ENCODE measurements around the gene NEK1.

DNA sequence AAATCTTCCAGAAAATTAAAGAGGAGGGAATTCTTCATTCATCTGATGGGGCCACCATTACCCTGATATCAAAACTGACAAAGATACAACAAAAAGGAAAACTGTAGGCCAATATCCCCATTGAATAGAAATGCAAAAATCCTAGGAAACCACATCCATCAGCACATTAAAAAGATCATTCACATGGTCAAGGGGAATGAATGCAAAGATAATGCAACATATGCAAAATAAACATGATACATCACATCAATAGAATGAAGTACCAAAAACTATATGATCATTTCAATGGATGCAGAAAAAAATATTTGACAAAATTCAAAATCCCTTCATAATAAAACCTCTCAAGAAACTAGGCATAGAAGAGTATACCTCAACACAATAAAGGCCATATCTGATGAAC lies 232.7 kb downstream of the NEK1 start:
- TF ChIP-seq, protein P1, sequence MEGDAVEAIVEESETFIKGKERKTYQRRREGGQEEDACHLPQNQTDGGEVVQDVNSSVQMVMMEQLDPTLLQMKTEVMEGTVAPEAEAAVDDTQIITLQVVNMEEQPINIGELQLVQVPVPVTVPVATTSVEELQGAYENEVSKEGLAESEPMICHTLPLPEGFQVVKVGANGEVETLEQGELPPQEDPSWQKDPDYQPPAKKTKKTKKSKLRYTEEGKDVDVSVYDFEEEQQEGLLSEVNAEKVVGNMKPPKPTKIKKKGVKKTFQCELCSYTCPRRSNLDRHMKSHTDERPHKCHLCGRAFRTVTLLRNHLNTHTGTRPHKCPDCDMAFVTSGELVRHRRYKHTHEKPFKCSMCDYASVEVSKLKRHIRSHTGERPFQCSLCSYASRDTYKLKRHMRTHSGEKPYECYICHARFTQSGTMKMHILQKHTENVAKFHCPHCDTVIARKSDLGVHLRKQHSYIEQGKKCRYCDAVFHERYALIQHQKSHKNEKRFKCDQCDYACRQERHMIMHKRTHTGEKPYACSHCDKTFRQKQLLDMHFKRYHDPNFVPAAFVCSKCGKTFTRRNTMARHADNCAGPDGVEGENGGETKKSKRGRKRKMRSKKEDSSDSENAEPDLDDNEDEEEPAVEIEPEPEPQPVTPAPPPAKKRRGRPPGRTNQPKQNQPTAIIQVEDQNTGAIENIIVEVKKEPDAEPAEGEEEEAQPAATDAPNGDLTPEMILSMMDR (conservative IDR thresholded peaks at IDR 0.05; ENCODE audit: low read length), result no peak
- no peak for TF ChIP-seq EZH2phosphoT487 (IDR thresholded peaks at IDR 0.05; ENCODE audit: borderline replicate concordance)

Data from Loucy (cell line).